Measurements from ENCODE around the gene SEMA4B.

The SEMA4B gene

DNA sequence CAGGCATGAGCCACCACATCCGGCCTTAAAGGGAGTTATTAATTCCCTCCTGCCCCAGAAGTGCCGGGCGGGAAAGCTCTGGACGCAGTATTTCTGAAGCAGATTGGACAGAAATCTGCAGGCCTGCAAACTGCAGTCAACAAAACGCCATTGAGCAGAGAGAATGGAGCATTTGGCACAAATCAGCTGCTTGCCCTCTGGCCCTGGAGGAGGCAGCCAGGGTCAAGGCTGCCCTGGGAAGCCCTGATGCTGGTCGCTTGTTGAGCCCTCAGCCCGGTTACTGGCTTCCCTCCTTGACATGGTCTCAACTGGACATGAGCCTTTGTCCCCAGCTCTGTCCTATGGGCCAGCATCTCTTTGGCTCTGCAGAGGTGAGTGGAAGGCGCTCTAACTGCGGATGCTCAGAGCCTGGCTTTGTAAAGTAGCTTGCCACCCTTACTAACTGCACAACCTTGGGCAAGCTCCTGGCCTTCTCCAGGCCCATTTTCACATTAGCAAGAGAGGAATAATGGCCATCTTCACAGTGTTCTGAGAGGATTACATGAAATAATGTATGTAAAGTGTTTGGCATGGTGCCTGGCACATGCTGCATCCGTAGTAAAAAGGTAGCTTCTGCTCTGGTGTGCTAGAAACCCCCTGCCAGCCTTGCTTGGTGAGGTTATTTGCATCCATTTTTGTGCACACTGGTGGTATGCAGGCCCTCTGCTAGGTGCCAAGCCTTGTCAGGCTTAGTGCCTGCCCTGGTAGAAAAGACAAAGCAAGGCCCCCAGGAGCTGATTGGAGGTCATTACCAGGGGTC lies 4.1 kb downstream of the SEMA4B start:
- no peak for DNase-seq (ENCODE audit: low read depth in 2 of 3, low spot score in 2 of 3)

DNA sequence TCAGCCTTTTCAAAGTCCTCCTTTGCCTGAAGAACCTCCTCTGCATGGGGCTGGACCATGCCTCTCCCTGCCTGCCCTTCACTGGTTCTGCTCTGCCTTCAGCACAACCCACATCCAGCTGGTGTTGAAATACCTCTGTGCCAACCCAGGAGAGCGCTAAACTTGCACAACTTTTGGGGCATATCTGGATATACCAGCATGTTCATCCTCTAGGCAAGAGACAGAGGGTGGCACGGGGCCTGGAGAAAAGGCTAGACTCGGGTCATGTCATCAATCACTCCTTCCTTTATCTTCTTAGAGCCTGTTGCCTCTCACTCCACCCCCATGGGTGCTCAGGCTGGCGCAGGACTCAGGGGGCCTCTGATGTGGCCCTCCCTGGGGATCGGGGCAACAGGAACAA lies 4.8 kb downstream of the SEMA4B start:
- DNase-seq (ENCODE audit: low read depth in 2 of 3, low spot score in 2 of 3), result no peak

DNA sequence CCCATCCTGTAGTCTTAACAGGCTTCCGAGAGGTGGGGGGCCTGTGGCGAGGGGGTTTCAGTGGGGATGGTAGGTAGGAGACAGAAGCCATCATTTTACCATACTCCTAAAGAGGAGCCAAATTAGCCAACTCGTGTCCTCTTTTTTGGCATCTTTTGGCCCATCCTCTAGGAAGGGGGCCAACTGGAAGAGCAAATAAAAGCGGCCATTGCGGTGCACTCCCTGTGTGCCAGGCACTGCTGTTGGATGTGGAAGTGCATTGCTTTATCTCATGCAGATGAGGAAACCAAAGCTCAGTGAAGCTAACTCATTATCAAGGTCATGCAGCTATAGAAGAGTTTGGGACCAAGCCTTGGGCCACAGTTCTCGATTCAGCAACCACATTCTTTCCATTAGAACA lies 6.1 kb downstream of the SEMA4B start:
- DNase-seq (ENCODE audit: low read depth in 2 of 3, low spot score in 2 of 3), result no peak

DNA sequence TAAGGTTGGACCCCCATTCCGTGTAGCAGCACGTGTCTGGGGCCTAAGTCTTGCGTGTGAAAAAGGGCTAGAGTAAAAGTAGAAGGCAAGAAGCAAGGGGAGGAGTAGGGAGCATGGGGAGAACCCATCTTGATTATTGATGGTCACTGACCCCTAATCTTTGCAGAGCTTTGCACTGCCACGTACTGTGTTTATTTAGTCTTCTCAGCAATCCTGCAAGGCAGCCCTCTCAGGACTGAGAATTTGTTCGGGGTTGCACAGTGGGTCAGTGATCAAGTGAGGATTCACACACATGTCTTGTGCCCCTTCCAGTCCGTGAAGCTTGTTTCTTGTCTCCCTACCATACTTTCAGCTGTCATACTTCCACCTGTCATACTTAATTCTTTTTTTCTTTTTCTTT lies 7.2 kb downstream of the SEMA4B start:
- no peak for DNase-seq (ENCODE audit: low read depth in 2 of 3, low spot score in 2 of 3)

DNA sequence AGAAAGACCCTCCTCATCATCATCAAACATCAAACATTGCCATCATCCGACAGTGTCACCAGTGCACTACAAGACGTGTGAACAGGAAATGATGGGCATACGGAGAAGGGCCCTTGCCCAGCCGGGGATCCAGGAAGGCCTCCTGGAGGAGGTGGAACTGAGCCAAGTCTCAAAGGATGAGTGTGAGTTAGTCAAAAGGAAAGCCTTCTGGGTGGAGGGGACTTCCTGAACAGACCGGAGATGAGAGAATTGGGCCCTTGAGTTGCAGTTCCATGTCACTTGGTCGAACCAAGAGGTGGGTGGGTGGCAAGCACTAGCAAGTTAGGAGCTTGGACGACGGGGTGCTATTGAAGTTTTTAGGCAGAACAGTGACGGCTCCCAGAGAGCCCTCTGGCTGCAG lies 8.5 kb downstream of the SEMA4B start:
- no peak for DNase-seq (ENCODE audit: low read depth in 2 of 3, low spot score in 2 of 3)

DNA sequence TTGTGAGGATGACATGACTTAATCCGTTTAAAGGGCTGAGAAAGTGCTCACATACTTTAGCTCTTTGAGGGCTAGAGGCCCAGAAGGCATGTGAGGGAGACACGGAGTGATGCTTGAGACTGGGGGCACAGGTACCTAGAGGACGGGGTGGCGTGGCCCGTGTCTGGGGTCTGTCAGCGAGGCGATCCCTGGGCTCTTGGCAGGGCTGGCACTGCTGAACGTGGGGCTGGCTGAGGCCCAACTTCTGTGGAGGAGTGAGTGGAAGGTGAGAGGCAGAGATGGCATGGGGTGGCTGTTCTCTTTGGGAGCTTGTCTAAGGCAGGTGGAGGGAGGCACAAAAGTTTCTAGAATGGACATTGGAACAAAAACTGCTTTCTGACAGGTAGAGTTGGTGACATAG lies 9.5 kb downstream of the SEMA4B start:
- DNase-seq (ENCODE audit: low read depth in 2 of 3, low spot score in 2 of 3), result no peak

DNA sequence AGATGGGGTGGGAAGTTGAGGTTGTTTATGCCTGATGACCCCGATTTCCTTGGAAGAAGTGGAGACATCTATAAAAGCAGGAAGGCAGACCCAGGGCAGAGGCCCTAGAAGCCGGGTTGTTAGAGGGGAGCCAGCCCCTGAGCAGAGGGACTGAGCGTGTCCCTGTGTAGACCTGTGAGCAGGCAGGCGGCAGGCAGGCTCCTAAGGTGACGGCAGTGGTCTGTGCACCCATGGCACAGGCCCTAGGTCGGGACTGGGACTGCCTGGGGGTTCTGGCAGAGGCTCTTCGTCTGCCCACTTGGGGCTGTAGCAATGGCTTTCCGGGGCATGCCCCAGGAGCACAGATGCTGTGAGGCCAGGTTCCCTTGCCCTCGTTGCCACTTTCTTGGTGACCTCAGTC lies 9.9 kb downstream of the SEMA4B start:
- DNase-seq (ENCODE audit: low read depth in 2 of 3, low spot score in 2 of 3), result no peak

DNA sequence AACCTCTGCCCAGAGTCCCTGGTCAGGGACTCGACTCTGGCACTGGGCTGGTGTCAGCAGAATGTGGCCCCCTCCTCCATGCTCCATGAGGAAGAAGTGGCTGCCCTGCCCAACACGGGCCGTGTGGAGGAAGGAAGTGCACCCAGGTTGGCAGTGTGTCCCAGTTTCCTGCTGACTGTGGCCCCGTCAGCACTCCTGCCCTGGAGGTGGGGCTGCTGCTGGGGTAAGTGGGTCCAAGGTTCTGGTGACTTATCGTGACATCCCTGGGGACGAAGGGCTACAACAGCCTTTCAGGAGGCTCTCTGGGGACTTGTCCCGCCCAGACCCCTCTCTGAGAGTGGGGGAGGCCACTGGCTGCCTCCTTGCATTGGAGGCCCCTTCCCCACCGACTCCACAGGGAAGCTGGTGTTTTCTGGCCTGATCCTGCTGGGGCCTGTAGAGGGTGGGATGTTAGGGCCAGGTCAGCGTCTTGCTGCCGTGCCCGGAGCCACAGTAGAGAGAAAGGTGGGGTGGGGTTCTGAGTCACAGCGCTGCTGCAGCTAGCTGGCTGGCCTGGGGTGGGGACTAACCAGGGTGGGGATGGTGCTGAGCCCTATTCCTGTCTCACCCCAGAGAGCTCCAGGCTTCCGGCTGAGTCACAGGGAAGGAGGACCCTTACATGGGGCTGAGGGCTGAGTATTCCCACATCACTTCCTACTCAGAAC lies 10.5 kb downstream of the SEMA4B start:
- no peak for DNase-seq (ENCODE audit: low read depth in 2 of 3, low spot score in 2 of 3)

DNA sequence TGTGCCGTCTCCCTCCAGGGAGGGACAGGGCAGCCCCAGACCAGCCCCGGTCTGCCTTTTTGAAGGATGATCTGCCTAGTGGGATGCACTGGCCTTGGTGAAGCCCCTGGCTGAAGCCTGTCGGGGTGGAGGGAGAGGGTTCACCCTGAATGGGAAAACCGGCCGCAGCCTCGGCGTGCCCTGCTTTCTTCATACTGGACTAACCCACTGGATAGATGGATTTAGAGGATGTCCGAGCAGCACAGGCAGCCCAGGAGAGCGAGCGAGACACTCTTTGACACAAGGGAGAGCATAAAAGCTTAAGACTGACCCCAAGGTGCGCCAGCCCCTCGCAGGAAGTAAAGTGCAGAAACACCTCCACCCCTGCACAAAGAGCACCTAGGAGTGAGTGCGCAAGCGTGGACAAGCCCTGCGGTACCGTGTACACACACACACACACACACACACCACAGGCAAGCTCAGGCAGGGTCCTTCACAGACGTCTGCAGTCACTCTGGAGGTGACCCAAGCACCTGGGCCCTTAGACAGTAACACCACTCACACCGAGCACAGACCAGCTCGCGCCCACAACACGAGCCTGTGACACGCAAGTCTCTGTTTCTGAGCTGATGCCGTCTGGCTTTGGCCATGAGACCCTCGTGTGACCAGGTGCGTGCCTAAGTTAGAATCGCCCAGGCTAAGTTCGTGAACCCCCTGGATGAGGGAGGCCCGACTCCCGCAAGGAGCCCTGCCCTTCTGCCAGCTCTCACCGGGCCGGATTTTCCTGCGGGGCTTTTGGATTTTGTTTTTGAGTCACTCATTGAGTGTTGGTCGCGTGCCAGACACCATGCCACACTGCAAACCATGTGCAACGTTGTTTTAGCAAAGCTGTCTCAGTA lies 11.3 kb downstream of the SEMA4B start:
- no peak for DNase-seq (ENCODE audit: low read depth in 2 of 3, low spot score in 2 of 3)

DNA sequence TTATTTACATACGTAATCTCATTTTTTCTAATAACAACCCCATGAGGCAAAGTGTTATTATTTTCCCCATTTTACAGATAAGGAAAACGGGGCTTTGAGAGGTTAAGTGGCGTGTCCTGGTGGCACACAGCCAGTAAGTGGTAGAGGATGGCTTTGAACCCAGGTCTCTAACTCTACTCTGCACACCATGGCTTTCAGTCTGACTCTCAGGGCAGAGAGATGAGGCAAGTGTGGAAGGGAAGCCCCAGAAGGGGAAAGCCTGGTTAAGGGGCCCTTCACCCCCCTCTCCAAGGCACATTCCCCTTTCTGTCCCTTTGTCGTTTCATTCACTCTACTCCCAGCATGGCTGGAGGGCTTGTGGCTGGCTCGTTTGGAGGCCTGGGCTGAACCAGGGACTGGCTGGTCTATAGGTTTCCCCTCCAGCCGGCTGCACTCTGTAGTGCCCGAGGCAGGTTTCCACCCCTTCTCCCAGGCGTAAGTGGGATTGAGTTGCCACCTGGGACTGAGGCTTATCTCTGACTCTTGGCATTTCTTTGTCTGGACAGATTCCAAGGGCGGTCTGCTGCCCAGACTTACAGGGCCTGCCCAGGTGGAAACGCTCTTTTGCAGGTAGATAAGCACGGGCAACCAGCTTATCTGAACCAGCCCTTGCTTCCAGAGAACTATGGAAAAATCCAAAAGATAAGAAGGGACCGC lies 12.1 kb downstream of the SEMA4B start:
- DNase-seq (ENCODE audit: low read depth in 2 of 3, low spot score in 2 of 3), result no peak

DNA sequence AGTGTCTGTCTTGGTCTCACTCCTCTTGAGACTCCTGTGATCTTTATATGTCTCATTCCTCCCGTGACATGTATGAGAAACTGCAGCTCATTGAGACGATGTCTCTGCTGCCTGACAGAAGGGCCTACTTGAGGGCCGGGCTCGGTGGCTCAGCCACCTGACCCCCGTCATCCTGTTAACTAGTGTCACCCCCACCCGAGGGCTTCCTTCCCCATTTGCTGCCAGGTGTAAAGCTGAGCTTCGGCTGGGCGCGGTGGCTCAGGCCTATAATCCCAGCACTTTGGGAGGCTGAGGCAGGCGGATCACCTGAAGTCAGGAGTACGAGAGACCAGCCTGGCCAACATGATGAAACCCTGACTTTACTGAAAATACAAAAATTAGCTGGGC lies 12.7 kb downstream of the SEMA4B start:
- no peak for DNase-seq (ENCODE audit: low read depth in 2 of 3, low spot score in 2 of 3)

DNA sequence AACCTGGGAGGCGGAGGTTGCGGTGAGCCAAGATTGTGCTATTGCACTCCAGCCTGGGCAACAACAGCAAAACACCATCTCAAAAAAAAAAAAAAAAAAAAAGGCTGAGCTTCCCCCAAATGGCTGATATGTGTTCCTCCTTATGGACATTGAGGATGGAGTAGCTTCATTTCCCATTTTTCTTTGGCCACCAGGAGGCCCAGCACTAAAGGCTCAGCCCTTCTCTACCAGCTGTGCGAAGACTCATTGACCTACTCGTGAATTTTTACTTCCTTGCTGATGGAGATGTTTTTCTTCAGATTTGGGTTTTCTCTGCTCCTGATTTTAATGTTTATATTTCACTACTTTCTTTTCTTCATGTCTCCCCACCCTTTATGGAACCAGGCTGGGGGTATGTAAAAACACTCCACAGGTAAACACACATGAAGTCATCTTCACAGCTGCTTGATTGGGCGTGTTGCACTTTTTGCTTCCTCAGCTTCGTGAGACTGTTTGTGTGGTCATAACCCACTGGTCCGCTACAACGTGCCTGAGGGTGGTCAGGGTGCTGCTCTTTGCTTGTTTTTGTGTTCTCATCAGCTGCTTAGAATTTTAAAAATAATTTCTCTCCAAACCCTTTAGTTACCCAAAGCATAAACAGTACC lies 13.5 kb downstream of the SEMA4B start:
- DNase-seq (ENCODE audit: low read depth in 2 of 3, low spot score in 2 of 3), result no peak

DNA sequence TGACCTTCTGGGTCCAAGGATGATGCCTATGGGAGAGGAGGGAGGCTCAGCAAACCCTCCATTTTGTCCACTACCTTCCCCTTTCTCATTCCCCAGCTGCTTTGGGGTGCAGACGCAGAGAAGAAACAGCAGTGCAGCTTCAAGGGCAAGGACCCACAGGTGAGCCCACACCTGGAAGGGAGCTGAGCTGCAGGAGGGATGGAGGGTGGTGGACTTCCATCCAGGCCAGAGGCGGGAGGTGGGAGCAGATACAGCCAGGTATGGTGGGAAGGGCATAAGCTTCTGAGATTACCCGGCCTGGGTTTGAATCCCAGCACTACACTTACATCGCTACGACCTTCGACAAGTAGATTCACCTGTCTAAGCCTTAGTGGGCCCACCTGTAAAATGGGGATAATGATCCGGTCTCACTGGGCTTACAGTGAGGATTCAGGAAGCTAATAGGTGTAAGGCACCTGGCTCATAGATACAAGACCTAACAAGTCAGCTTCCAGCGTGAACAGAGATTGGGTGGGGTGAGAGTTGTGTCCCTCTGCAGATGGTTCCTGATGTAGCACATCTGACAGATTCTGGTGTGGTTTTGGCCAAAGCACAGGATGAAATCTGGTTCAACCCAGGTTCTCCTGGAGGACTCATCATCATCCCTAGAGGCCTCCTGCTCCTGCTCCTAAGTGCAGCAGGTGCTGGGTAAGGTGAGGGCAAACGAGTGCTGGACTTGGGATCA lies 16.7 kb downstream of the SEMA4B start:
- no peak for DNase-seq (ENCODE audit: low read depth in 2 of 3, low spot score in 2 of 3)

DNA sequence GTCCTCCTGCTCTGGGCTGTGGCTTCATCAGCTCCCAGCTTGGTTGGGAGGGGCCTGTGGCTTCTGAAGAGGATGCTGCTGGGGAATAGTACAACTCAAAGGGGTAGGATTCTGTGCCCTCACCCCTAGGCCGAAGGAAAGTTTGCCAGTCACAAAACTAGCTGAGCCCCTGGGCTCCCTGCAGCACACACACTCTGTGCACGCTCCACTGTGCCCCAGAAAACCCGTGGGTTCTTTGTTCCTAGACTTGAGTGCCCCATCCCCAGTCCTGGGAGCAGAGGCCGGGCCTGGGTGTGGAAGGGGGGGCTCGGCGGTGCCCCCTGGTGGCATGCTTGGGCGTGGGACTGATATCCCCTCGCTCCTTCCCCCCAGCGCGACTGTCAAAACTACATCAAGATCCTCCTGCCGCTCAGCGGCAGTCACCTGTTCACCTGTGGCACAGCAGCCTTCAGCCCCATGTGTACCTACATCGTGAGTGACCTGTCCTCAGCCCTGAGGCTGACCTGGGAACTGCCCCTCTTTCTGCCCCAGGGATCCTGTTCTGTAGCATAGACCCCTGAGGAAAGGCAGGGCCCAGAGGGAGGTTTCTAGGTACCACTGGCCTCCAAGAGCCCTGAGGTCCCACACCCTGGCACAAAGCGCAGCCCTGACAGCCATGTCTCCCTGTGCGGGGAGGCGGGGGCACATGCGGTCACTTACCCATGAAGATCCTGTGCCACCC lies 18.5 kb downstream of the SEMA4B start:
- DNase-seq (ENCODE audit: low read depth in 2 of 3, low spot score in 2 of 3), result peak in 2 of 3 experiments; percentile 20 to 36

DNA sequence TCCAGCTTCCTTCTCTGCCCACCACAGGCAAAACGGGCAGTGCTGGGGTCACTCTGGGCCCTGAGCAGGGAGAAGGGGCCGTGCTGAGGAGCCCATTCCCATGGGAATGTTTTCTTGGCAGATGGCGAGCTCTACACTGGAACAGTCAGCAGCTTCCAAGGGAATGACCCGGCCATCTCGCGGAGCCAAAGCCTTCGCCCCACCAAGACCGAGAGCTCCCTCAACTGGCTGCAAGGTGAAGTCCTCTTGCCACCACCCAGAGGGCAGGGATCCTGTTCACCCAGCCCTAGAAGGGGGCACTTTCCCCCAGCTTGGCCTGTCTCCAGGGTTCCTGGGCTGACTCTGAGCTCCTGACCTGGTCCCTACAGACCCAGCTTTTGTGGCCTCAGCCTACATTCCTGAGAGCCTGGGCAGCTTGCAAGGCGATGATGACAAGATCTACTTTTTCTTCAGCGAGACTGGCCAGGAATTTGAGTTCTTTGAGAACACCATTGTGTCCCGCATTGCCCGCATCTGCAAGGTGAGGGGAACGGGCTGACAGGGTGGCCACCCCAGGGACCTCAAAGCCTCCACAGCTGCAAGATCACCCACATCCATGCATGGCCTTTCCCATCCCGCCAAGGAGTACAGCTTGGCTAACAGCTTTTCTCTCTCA lies 20.2 kb downstream of the SEMA4B start:
- no peak for DNase-seq (ENCODE audit: low read depth in 2 of 3, low spot score in 2 of 3)

DNA sequence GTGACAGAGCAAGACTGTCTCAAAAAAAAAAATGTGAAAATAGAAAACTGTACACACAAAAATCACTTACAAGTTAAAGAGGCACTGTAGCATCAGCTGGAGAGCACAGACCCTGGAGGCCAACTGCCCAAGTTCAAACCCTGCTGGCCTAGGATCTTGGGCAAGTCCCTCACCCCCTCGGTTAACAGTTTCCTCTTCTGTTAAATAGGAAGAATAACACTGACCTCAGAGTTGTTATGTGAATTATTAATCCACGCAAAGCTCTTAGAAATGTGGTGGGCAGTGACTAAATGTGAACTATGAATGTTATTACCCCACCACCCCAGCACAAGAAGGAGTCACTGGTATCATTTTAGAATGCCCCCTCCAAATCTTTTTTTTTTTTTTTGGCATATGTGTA lies 21.4 kb downstream of the SEMA4B start:
- no peak for DNase-seq (ENCODE audit: low read depth in 2 of 3, low spot score in 2 of 3)

DNA sequence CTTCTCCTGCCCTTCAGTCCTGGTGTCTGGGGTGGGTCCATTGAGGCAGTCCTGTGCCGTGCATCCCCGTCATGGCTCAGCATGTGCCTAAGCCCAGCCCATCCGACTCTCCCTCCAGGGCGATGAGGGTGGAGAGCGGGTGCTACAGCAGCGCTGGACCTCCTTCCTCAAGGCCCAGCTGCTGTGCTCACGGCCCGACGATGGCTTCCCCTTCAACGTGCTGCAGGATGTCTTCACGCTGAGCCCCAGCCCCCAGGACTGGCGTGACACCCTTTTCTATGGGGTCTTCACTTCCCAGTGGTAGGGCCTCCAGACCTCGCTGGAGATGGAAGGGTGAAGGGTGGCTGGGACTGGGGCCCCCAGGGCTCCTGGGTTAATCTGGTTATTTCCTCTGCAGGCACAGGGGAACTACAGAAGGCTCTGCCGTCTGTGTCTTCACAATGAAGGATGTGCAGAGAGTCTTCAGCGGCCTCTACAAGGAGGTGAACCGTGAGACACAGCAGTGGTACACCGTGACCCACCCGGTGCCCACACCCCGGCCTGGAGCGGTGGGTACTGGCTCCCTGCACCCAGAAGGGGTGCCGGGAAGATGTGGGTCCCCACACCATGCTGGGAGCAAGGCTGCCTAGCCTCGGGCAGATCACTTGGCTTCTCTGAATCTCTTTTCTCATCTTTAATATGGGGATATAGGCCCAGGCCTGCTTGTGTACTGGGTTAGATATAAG lies 22.5 kb downstream of the SEMA4B start:
- DNase-seq (ENCODE audit: low read depth in 2 of 3, low spot score in 2 of 3), result no peak

DNA sequence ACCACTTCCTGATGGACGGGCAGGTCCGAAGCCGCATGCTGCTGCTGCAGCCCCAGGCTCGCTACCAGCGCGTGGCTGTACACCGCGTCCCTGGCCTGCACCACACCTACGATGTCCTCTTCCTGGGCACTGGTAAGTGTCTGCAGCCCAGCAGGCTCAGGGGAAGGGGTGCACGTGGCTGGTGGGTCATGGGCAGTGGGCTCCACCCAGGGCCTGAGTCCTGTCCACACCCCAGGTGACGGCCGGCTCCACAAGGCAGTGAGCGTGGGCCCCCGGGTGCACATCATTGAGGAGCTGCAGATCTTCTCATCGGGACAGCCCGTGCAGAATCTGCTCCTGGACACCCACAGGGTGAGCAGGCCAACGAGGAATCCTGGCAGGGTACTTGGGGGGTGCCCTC lies 23.9 kb downstream of the SEMA4B start:
- no peak for DNase-seq (ENCODE audit: low read depth in 2 of 3, low spot score in 2 of 3)
